ENCODE measurements around the gene SLC19A3.

The SLC19A3 gene

GRCh38 chr2:227634201-227634600, 83.6 kb downstream of the SLC19A3 start:
- Histone ChIP-seq H3K27me3 (ENCODE audit: control insufficient read depth, insufficient read depth, low read length) (no peaks in the 10 kb centered on the region), H2AFZ (no peak overlapping the region), H3K4me1 (no peaks in the 10 kb centered on the region), H3K9ac (no peak overlapping the region), H3K27ac (no peak overlapping the region), H3K4me3 (ENCODE audit: low read depth, low read length) (no peak overlapping the region), H3K4me2 (ENCODE audit: low read length) (no peak overlapping the region), H3K36me3 (ENCODE audit: control insufficient read depth, insufficient read depth, low read length) (no peaks in the 10 kb centered on the region), H3K79me2 (no peaks in the 10 kb centered on the region), H3K9me3 (ENCODE audit: control insufficient read depth, low read length) (no peaks in the 10 kb centered on the region)
- TF ChIP-seq, protein P1, sequence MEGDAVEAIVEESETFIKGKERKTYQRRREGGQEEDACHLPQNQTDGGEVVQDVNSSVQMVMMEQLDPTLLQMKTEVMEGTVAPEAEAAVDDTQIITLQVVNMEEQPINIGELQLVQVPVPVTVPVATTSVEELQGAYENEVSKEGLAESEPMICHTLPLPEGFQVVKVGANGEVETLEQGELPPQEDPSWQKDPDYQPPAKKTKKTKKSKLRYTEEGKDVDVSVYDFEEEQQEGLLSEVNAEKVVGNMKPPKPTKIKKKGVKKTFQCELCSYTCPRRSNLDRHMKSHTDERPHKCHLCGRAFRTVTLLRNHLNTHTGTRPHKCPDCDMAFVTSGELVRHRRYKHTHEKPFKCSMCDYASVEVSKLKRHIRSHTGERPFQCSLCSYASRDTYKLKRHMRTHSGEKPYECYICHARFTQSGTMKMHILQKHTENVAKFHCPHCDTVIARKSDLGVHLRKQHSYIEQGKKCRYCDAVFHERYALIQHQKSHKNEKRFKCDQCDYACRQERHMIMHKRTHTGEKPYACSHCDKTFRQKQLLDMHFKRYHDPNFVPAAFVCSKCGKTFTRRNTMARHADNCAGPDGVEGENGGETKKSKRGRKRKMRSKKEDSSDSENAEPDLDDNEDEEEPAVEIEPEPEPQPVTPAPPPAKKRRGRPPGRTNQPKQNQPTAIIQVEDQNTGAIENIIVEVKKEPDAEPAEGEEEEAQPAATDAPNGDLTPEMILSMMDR (IDR thresholded peaks at IDR 0.05), result no peak

Data from parathyroid adenoma (tissue), 2 donors.